Measurements from ENCODE around the gene TRPM8.

DNA sequence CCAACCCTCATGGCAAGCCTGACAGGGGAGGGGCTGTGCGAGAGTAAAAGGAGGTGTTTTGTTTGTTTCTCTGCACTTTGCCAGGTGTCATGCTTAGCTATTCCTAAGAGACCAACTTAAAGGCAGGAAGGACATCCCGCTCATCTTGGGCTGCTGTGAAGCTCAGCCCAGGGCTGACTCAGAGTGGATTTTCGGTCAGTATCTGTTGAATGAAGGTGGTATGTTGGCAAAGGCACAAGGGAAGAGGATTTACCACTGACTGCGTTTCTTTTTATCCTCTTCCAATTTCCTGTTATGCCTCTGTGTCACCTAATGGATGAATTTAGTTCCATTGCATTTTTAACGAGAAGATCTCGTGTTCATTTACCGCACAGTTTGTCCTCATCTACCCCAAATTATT, 18.9 kb downstream of the TRPM8 start:
- no peak for TF ChIP-seq GATA3 (IDR thresholded peaks at IDR 0.05; ENCODE audit: low read depth, low read length)
- no peak for TF ChIP-seq GATA2 (IDR thresholded peaks at IDR 0.05; ENCODE audit: low read depth, low read length)
